Measurements from ENCODE around the gene KYNU. TPM values are rescaled to one million over a fixed set of nuclear protein-coding genes. Genes with fewer than 3 reads are reported as not detected.

The KYNU gene
- total and polyA plus RNA-seq, 2 of the 13 experiments (the other 11 are each of a cell fraction or from before 2014, with no cell fraction given): 21.9 to 68.6 TPM

DNA sequence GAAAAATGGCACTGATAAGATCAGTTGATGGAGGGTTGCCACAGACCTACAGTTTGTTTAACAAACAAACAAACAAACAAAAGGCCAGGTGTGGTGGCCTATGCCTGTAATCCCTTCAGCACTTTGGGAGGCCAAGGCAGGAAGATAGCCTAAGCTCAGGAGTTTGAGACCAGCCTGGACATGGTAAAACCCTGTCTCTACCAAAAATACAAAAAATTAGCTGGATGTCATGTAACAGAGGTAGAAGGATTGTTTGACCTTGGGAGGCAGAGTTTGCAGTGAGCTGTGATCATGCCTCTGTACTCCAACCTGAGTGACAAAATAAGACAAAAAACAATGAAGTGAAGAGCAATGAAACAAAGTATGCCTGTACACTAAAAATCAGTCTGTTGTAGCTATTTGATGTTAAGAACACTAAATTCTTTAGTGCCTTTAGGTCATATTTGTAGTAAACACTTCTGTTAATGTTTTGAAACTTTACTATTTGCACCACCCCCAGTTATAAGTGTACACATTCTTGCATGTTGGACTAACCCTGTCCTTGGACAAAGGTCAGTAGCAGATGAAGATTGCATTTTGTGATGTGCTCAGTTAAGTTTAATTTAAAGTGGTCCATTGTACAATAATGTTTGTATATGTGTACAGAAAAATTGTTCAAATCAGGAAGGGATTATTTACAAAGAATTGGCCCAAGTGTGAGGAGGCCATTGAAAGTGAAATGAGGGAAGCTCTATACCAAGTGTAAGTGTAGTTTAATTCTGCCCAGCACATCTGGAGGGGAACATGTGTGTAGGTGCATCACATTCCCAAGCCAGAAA lies 73.9 kb downstream of the KYNU start (continued):
- TF ChIP-seq, protein P1, sequence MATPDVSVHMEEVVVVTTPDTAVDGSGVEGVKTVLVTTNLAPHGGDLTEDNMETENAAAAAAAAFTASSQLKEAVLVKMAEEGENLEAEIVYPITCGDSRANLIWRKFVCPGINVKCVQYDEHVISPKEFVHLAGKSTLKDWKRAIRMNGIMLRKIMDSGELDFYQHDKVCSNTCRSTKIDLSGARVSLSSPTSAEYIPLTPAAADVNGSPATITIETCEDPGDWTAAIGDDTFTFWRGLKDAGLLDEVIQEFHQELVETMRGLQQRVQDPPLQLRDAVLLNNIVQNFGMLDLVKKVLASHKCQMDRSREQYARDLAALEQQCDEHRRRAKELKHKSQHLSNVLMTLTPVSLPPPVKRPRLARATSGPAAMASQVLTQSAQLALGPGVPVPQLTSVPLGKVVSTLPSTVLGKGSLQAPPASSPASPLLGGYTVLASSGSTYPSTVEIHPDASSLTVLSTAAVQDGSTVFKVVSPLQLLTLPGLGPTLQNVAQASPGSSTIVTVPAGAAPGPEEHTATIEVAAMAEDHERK (CRISPR knock-in tag; IDR thresholded peaks at IDR 0.05; ENCODE audit: low read depth): peak; percentile 34; the same call in 1 of the 2 replicates
- peak; percentile 13; the same call in 1 of the 2 replicates for TF ChIP-seq CHD2 (IDR thresholded peaks at IDR 0.05; ENCODE audit: low read depth, low read length)
- TF ChIP-seq SP5 (CRISPR knock-in tag; IDR thresholded peaks at IDR 0.05; ENCODE audit: borderline replicate concordance, low read depth): peak; percentile 91
- no peak for TF ChIP-seq TCF12 (IDR thresholded peaks at IDR 0.05)
- TF ChIP-seq TCF12 (CRISPR knock-in tag; IDR thresholded peaks at IDR 0.05): peak; percentile 51; the same call in 1 of the 2 replicates
- TF ChIP-seq HNRNPUL1 (IDR thresholded peaks at IDR 0.05; ENCODE audit: low read depth, low read length): no peak
- no peak for TF ChIP-seq ZNF549 (CRISPR knock-in tag; IDR thresholded peaks at IDR 0.05)
- TF ChIP-seq, protein P2, sequence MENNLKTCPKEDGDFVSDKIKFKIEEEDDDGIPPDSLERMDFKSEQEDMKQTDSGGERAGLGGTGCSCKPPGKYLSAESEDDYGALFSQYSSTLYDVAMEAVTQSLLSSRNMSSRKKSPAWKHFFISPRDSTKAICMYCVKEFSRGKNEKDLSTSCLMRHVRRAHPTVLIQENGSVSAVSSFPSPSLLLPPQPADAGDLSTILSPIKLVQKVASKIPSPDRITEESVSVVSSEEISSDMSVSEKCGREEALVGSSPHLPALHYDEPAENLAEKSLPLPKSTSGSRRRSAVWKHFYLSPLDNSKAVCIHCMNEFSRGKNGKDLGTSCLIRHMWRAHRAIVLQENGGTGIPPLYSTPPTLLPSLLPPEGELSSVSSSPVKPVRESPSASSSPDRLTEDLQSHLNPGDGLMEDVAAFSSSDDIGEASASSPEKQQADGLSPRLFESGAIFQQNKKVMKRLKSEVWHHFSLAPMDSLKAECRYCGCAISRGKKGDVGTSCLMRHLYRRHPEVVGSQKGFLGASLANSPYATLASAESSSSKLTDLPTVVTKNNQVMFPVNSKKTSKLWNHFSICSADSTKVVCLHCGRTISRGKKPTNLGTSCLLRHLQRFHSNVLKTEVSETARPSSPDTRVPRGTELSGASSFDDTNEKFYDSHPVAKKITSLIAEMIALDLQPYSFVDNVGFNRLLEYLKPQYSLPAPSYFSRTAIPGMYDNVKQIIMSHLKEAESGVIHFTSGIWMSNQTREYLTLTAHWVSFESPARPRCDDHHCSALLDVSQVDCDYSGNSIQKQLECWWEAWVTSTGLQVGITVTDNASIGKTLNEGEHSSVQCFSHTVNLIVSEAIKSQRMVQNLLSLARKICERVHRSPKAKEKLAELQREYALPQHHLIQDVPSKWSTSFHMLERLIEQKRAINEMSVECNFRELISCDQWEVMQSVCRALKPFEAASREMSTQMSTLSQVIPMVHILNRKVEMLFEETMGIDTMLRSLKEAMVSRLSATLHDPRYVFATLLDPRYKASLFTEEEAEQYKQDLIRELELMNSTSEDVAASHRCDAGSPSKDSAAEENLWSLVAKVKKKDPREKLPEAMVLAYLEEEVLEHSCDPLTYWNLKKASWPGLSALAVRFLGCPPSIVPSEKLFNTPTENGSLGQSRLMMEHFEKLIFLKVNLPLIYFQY (CRISPR knock-in tag; IDR thresholded peaks at IDR 0.05; ENCODE audit: borderline replicate concordance): peak; percentile 15; the same call in 1 of the 2 replicates
- TF ChIP-seq, protein P3, sequence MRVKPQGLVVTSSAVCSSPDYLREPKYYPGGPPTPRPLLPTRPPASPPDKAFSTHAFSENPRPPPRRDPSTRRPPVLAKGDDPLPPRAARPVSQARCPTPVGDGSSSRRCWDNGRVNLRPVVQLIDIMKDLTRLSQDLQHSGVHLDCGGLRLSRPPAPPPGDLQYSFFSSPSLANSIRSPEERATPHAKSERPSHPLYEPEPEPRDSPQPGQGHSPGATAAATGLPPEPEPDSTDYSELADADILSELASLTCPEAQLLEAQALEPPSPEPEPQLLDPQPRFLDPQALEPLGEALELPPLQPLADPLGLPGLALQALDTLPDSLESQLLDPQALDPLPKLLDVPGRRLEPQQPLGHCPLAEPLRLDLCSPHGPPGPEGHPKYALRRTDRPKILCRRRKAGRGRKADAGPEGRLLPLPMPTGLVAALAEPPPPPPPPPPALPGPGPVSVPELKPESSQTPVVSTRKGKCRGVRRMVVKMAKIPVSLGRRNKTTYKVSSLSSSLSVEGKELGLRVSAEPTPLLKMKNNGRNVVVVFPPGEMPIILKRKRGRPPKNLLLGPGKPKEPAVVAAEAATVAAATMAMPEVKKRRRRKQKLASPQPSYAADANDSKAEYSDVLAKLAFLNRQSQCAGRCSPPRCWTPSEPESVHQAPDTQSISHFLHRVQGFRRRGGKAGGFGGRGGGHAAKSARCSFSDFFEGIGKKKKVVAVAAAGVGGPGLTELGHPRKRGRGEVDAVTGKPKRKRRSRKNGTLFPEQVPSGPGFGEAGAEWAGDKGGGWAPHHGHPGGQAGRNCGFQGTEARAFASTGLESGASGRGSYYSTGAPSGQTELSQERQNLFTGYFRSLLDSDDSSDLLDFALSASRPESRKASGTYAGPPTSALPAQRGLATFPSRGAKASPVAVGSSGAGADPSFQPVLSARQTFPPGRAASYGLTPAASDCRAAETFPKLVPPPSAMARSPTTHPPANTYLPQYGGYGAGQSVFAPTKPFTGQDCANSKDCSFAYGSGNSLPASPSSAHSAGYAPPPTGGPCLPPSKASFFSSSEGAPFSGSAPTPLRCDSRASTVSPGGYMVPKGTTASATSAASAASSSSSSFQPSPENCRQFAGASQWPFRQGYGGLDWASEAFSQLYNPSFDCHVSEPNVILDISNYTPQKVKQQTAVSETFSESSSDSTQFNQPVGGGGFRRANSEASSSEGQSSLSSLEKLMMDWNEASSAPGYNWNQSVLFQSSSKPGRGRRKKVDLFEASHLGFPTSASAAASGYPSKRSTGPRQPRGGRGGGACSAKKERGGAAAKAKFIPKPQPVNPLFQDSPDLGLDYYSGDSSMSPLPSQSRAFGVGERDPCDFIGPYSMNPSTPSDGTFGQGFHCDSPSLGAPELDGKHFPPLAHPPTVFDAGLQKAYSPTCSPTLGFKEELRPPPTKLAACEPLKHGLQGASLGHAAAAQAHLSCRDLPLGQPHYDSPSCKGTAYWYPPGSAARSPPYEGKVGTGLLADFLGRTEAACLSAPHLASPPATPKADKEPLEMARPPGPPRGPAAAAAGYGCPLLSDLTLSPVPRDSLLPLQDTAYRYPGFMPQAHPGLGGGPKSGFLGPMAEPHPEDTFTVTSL (CRISPR knock-in tag; IDR thresholded peaks at IDR 0.05; ENCODE audit: borderline replicate concordance): peak; percentile 92; the same call in 1 of the 2 replicates
- no peak for TF ChIP-seq ZNF891 (CRISPR knock-in tag; IDR thresholded peaks at IDR 0.05)
- TF ChIP-seq ZNF274 (CRISPR knock-in tag; IDR thresholded peaks at IDR 0.05): no peak
- no peak for TF ChIP-seq ZFP41 (CRISPR knock-in tag; IDR thresholded peaks at IDR 0.05; ENCODE audit: borderline replicate concordance)
- no peak for TF ChIP-seq ZEB1 (IDR thresholded peaks at IDR 0.05; ENCODE audit: insufficient replicate concordance, low read depth)
- no peak for TF ChIP-seq WIZ (CRISPR knock-in tag; IDR thresholded peaks at IDR 0.05)
- TF ChIP-seq RARG (CRISPR knock-in tag; IDR thresholded peaks at IDR 0.05; ENCODE audit: low read depth): no peak
- no peak for TF ChIP-seq SNRNP70 (IDR thresholded peaks at IDR 0.05; ENCODE audit: low read depth, low read length)
- no peak for TF ChIP-seq IKZF1 (IDR thresholded peaks at IDR 0.05)
- no peak for TF ChIP-seq ZNF781 (CRISPR knock-in tag; IDR thresholded peaks at IDR 0.05; ENCODE audit: borderline replicate concordance, not compliant biosample characterization)
- peak; percentile 74; the same call in 1 of the 2 replicates for TF ChIP-seq IRF2 (CRISPR knock-in tag; IDR thresholded peaks at IDR 0.05)

Data from HepG2 (cell line).